Urinary bladder (tissue), 4 donors: ENCODE measurements around the gene CCR8. TPM values are rescaled to one million over a fixed set of nuclear protein-coding genes. Genes with fewer than 3 reads are reported as not detected.
"Not testable (repeated sequence)": the region's sequence is repeated elsewhere in the genome, so short reads cannot be mapped to it uniquely, and the experiment has no call there.

ENCODE experiments used
- DNase-seq: peaks from one replicate; pipeline ENCODE4 v3.0.0-alpha.2; 2015; ENCODE audit errors: extremely low spot score
- H3K27ac ChIP-seq: one replicate; pipeline ENCODE4 v1.5.1; 2013; ENCODE audit warnings: low read depth, mild to moderate bottlenecking, moderate library complexity
- H3K36me3 ChIP-seq: one replicate; pipeline ENCODE4 v1.6.1; 2013; ENCODE audit warnings: mild to moderate bottlenecking, moderate library complexity; ENCODE audit not compliant: insufficient read depth
- H3K4me1 ChIP-seq: one replicate; pipeline ENCODE4 v1.6.1; 2013; ENCODE audit warnings: mild to moderate bottlenecking, moderate library complexity; ENCODE audit not compliant: insufficient read depth
- H3K4me3 ChIP-seq: one replicate; pipeline ENCODE4 v1.5.1; 2013; ENCODE audit warnings: low read depth, low read length
- WGBS: extraction: QIAGEN DNeasy Blood & Tissue Kit; methylation state at CpG from one replicate; pipeline ENCODE4 v1.1.7; 2013; 5-methylcytosine and 5-hydroxymethylcytosine counted together
- polyA plus RNA-seq: library from polyadenylated mRNA; stranded (reverse); fragments of 200-250 nt; gene quantifications from one replicate; pipeline ENCODE4 v1.2.3, GENCODE V29; 2013
- total RNA-seq: library from RNA; depleted of rRNA; stranded (reverse); fragments of >200 nt; gene quantifications from one replicate; pipeline ENCODE4 v1.2.3, GENCODE V29; 2014
- donor health status: healthy with polysubstance abuse.
- donor health status: healthy.

CCR8 gene
- total and polyA plus RNA-seq, 2 donors, result not detected

GRCh38 chr3:39292961-39293360 is 36.5 kb upstream of the CCR8 start:
- no peaks in the 10 kb centered on the region for H3K4me1 ChIP-seq
- no peak overlapping the region for H3K27ac ChIP-seq
- no peak for DNase-seq
- no peaks in the 10 kb centered on the region for H3K36me3 ChIP-seq
- H3K4me3 ChIP-seq, result no peak overlapping the region
- 89% methylated on average over 4 of the region's 4 CpGs for WGBS

GRCh38 chr3:39294446-39295183 is 34.9 kb upstream of the CCR8 start:
- no peak overlapping the region for H3K27ac ChIP-seq
- no peak for DNase-seq
- WGBS, result 69% methylated on average over 10 of the region's 10 CpGs
- no peaks in the 10 kb centered on the region for H3K4me1 ChIP-seq
- H3K36me3 ChIP-seq, result no peaks in the 10 kb centered on the region
- no peak overlapping the region for H3K4me3 ChIP-seq

- H3K36me3 ChIP-seq, result no peaks in the 10 kb centered on the region
- H3K27ac ChIP-seq, result no peak overlapping the region
- no peak overlapping the region for H3K4me3 ChIP-seq
- WGBS, result 84% methylated on average over 5 of the region's 5 CpGs
- H3K4me1 ChIP-seq, result no peaks in the 10 kb centered on the region
- DNase-seq, result no peak
Observed at GRCh38 chr3:39295184-39295775, 34.2 kb upstream of the CCR8 start.

- no peak overlapping the region for H3K27ac ChIP-seq
- H3K36me3 ChIP-seq, result no peaks in the 10 kb centered on the region
- WGBS, result 89% methylated on average over 4 of the region's 4 CpGs
- H3K4me3 ChIP-seq, result no peak overlapping the region
- no peak for DNase-seq
- no peaks in the 10 kb centered on the region for H3K4me1 ChIP-seq
Observed at GRCh38 chr3:39296197-39297077, 33.1 kb upstream of the CCR8 start.

- Histone ChIP-seq H3K36me3 (no peaks in the 10 kb centered on the region), H3K4me3 (no peak overlapping the region), H3K27ac (no peak overlapping the region), H3K4me1 (no peaks in the 10 kb centered on the region)
- no peak for DNase-seq
Observed at GRCh38 chr3:39299279-39299678, 30.2 kb upstream of the CCR8 start.

- Histone ChIP-seq H3K4me1 (no peaks in the 10 kb centered on the region), H3K4me3 (no peak overlapping the region), H3K27ac (no peak overlapping the region), H3K36me3 (no peaks in the 10 kb centered on the region)
- DNase-seq, result no peak
- 93% methylated on average over 2 of the region's 2 CpGs for WGBS
Observed at GRCh38 chr3:39302178-39302577, 27.3 kb upstream of the CCR8 start.

GRCh38 chr3:39313289-39313688 is 16.2 kb upstream of the CCR8 start:
- Histone ChIP-seq H3K4me1 (no peaks in the 10 kb centered on the region), H3K27ac (no peak overlapping the region), H3K36me3 (no peaks in the 10 kb centered on the region), H3K4me3 (no peak overlapping the region)
- DNase-seq, result no peak

- DNase-seq, result no peak
- Histone ChIP-seq H3K4me1 (no peaks in the 10 kb centered on the region), H3K4me3 (no peak overlapping the region), H3K27ac (no peak overlapping the region), H3K36me3 (no peaks in the 10 kb centered on the region)
- WGBS, result 87% methylated on average over 1 of the region's 1 CpG
Observed at GRCh38 chr3:39315420-39315819, 14.1 kb upstream of the CCR8 start.

GRCh38 chr3:39317571-39318169 is 11.8 kb upstream of the CCR8 start:
- H3K4me3 ChIP-seq, result no peak overlapping the region
- H3K36me3 ChIP-seq, result no peaks in the 10 kb centered on the region
- 81% methylated on average over 2 of the region's 2 CpGs for WGBS
- no peak overlapping the region for H3K27ac ChIP-seq
- DNase-seq, result no peak
- H3K4me1 ChIP-seq, result no peaks in the 10 kb centered on the region

- Histone ChIP-seq H3K4me3 (no peak overlapping the region), H3K4me1 (no peaks in the 10 kb centered on the region), H3K27ac (no peak overlapping the region), H3K36me3 (no peaks in the 10 kb centered on the region)
- no peak for DNase-seq
- 67% methylated on average over 1 of the region's 1 CpG for WGBS
Observed at GRCh38 chr3:39318301-39318700, 11.2 kb upstream of the CCR8 start.

- no peak for DNase-seq
- Histone ChIP-seq H3K4me1 (no peaks in the 10 kb centered on the region), H3K36me3 (no peaks in the 10 kb centered on the region), H3K4me3 (no peak overlapping the region), H3K27ac (no peak overlapping the region)
Observed at GRCh38 chr3:39319249-39319648, 10.3 kb upstream of the CCR8 start.

GRCh38 chr3:39321574-39321983 is 7.9 kb upstream of the CCR8 start:
- not testable (repeated sequence) for DNase-seq, H3K4me1 ChIP-seq, H3K4me3 ChIP-seq, H3K27ac ChIP-seq, H3K36me3 ChIP-seq
- WGBS, result 85% methylated on average over 2 of the region's 2 CpGs

GRCh38 chr3:39322209-39322715 is 7.2 kb upstream of the CCR8 start:
- not testable (repeated sequence) for H3K4me3 ChIP-seq, H3K4me1 ChIP-seq, H3K27ac ChIP-seq, DNase-seq, H3K36me3 ChIP-seq
- 53% methylated on average over 3 of the region's 3 CpGs for WGBS
